Activated CD8-positive, alpha-beta T cell treated with anti-CD3 and anti-CD28 coated beads, Interleukin-2, amount 10 ng/mL, durations not matched to agents 7 days and 5 days (primary cell): Measurements from ENCODE around the gene TAS1R2. TPM values are rescaled to one million over a fixed set of nuclear protein-coding genes. Genes with fewer than 3 reads are reported as not detected.

Experiments
- ATAC-seq: fragments of 150-1000 bp; cut with Tn5 transposase; one replicate; pipeline ENCODE4 v1.10.0; 2021; ENCODE audit warnings: moderate library complexity
- CTCF ChIA-PET: fragments of 350-600 bp; sonication (Branson Sonifier 250); formaldehyde crosslinking; loops from one replicate; lab custom pipeline; 2021; ENCODE audit warnings: antibody characterized with exemption; lab: Charles Lee
- POLR2A ChIA-PET: fragments of 350-600 bp; sonication (Branson Sonifier 250); formaldehyde crosslinking; loops from one replicate; lab custom pipeline; 2021; ENCODE audit warnings: antibody characterized with exemption; lab: Charles Lee
- DNase-seq: peaks from one replicate; pipeline ENCODE4 v3.0.0-alpha.2; 2020
- H3K27ac Mint-ChIP-seq: one replicate; pipeline ENCODE4 v1.8.0; 2021; ENCODE audit warnings: mild to moderate bottlenecking, mixed read lengths
- H3K27me3 Mint-ChIP-seq: one replicate; pipeline ENCODE4 v1.8.0; 2021; ENCODE audit warnings: low read depth, mixed read lengths
- H3K36me3 Mint-ChIP-seq: one replicate; pipeline ENCODE4 v1.8.0; 2021; ENCODE audit warnings: low read depth, mixed read lengths
- H3K4me1 Mint-ChIP-seq: one replicate; pipeline ENCODE4 v1.8.0; 2021; ENCODE audit warnings: low read depth, mixed read lengths
- H3K4me3 Mint-ChIP-seq: one replicate; pipeline ENCODE4 v1.8.0; 2021; ENCODE audit warnings: mild to moderate bottlenecking, mixed read lengths
- H3K9me3 Mint-ChIP-seq: one replicate; pipeline ENCODE4 v1.8.0; 2022; ENCODE audit warnings: mixed read lengths; ENCODE audit not compliant: insufficient read depth
- total RNA-seq, 2 experiments: library from RNA; stranded (reverse); gene quantifications; one replicate each; pipeline ENCODE4 v1.2.3, GENCODE V29; 2021

The TAS1R2 gene
- total RNA-seq, 2 experiments from 2014 or later = not detected

- H3K36me3 Mint-ChIP-seq = no peaks in the 10 kb centered on the region
- ChIA-PET POLR2A (no interaction called here), CTCF (interaction anchor here (1.9 to 2.5 kb wide), 7 partner anchors 8 to 231 kb away, joined by 5 to 28 read pairs (median 15); partner anchors contain the start of gene ALDH4A1)
- DNase-seq (no peak), ATAC-seq (no peak)
- no peak overlapping the region for H3K27ac Mint-ChIP-seq
- no peaks in the 10 kb centered on the region for H3K9me3 Mint-ChIP-seq
- no peaks in the 10 kb centered on the region for H3K4me1 Mint-ChIP-seq
- H3K27me3 Mint-ChIP-seq = no peaks in the 10 kb centered on the region
- no peak overlapping the region for H3K4me3 Mint-ChIP-seq
Measured at GRCh38 chr1:18883079-18883478, 23.6 kb upstream of the TAS1R2 start.

DNA sequence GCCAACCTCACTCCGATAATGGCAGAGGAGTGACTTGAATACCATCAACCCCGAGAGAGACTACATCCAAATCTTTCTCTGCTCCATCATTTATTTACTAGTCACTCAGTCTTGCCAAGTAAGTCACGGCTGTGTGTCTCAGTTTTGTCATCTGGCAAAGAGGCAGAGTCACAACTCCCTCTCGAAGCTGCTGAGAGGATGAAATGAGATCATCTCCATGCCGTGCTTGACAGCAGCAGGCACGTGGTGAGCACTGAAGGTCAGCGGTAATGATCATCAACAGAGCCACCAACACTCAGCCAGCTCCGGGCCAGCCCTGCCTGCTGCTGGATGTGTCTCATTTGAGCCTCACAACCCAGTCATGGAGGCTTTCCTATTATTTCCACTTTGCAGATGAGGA, 23.0 kb upstream of the TAS1R2 start:
- no peak overlapping the region for H3K27ac Mint-ChIP-seq
- no peaks in the 10 kb centered on the region for H3K36me3 Mint-ChIP-seq
- ATAC-seq (no peak), DNase-seq (no peak)
- no peaks in the 10 kb centered on the region for H3K9me3 Mint-ChIP-seq
- ChIA-PET POLR2A (no interaction called here), CTCF (interaction anchor here (2.4 to 2.5 kb wide), 2 partner anchors 21 to 232 kb away, joined by 18 to 28 read pairs; partner anchors contain the start of gene ALDH4A1)
- no peaks in the 10 kb centered on the region for H3K4me1 Mint-ChIP-seq
- no peak overlapping the region for H3K4me3 Mint-ChIP-seq
- H3K27me3 Mint-ChIP-seq = no peaks in the 10 kb centered on the region

- H3K4me1 Mint-ChIP-seq = no peaks in the 10 kb centered on the region
- no peaks in the 10 kb centered on the region for H3K36me3 Mint-ChIP-seq
- no peak for ATAC-seq
- no peak overlapping the region for H3K27ac Mint-ChIP-seq
- DNase-seq = no peak
- no peaks in the 10 kb centered on the region for H3K27me3 Mint-ChIP-seq
- H3K9me3 Mint-ChIP-seq = no peaks in the 10 kb centered on the region
- ChIA-PET POLR2A (no interaction called here), CTCF (no interaction called here)
- H3K4me3 Mint-ChIP-seq = no peak overlapping the region
Measured at GRCh38 chr1:18881642-18882431, 22.4 kb upstream of the TAS1R2 start.

GRCh38 chr1:18881164-18881563, 21.7 kb upstream of the TAS1R2 start:
- peak overlapping the region; percentile 23 for H3K27ac Mint-ChIP-seq
- POLR2A ChIA-PET = no interaction called here
- no peaks in the 10 kb centered on the region for H3K27me3 Mint-ChIP-seq
- H3K4me1 Mint-ChIP-seq = no peaks in the 10 kb centered on the region
- H3K4me3 Mint-ChIP-seq = no peak overlapping the region
- H3K36me3 Mint-ChIP-seq = no peaks in the 10 kb centered on the region
- H3K9me3 Mint-ChIP-seq = no peaks in the 10 kb centered on the region
- ATAC-seq = no peak
- CTCF ChIA-PET = no interaction called here
- no peak for DNase-seq

GRCh38 chr1:18880585-18880984, 21.1 kb upstream of the TAS1R2 start:
- ATAC-seq (no peak), DNase-seq (no peak)
- no peaks in the 10 kb centered on the region for H3K4me1 Mint-ChIP-seq
- no peaks in the 10 kb centered on the region for H3K9me3 Mint-ChIP-seq
- no peaks in the 10 kb centered on the region for H3K27me3 Mint-ChIP-seq
- POLR2A ChIA-PET = no interaction called here
- no peaks in the 10 kb centered on the region for H3K36me3 Mint-ChIP-seq
- no peak overlapping the region for H3K27ac Mint-ChIP-seq
- no peak overlapping the region for H3K4me3 Mint-ChIP-seq
- CTCF ChIA-PET = no interaction called here

DNA sequence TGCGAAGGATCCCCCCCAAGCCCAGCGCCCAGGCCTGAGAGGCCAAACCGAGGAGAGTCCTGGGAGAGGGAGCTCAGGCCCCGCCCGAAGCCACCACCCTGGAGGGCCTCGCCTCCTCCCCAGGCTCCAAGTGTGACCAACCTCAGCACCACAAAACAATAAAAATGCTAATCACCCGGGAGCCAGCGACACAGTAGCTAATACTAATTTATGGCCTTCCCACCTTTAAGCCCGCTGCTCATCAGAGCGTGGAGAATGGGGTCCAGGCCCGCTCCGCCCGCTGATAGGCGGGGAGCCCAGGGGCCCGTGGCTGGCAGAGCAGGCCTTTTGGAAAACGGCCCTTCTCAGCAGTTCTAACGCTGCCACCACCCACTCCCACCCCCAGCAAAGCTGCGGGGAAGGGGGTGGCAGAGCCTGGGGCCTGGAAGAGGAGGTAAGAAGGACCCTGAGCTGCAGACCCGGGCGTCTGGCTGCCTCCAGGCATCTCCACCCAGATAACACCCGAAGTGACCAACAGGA, 20.4 kb upstream of the TAS1R2 start:
- ATAC-seq = no peak
- ChIA-PET CTCF (no interaction called here), POLR2A (no interaction called here)
- H3K36me3 Mint-ChIP-seq = no peaks in the 10 kb centered on the region
- H3K4me1 Mint-ChIP-seq = no peaks in the 10 kb centered on the region
- H3K4me3 Mint-ChIP-seq = no peak overlapping the region
- no peaks in the 10 kb centered on the region for H3K9me3 Mint-ChIP-seq
- no peaks in the 10 kb centered on the region for H3K27me3 Mint-ChIP-seq
- H3K27ac Mint-ChIP-seq = no peak overlapping the region
- no peak for DNase-seq

GRCh38 chr1:18879215-18879790, 19.8 kb upstream of the TAS1R2 start:
- ATAC-seq = no peak
- H3K4me3 Mint-ChIP-seq = no peak overlapping the region
- CTCF ChIA-PET = no interaction called here
- no peak for DNase-seq
- H3K9me3 Mint-ChIP-seq = no peaks in the 10 kb centered on the region
- H3K4me1 Mint-ChIP-seq = no peaks in the 10 kb centered on the region
- no peak overlapping the region for H3K27ac Mint-ChIP-seq
- POLR2A ChIA-PET = no interaction called here
- no peaks in the 10 kb centered on the region for H3K27me3 Mint-ChIP-seq
- H3K36me3 Mint-ChIP-seq = no peaks in the 10 kb centered on the region

GRCh38 chr1:18878538-18879214, 19.2 kb upstream of the TAS1R2 start:
- POLR2A ChIA-PET = no interaction called here
- no peak for DNase-seq
- Mint-ChIP-seq H3K4me1 (no peaks in the 10 kb centered on the region), H3K9me3 (no peaks in the 10 kb centered on the region), H3K36me3 (no peaks in the 10 kb centered on the region), H3K27ac (no peak overlapping the region), H3K4me3 (no peak overlapping the region), H3K27me3 (no peaks in the 10 kb centered on the region)
- CTCF ChIA-PET = interaction anchor here (0.6 kb wide), 1 partner anchor 288 kb away, joined by 3 read pairs; no protein-coding TSS in a partner anchor
- ATAC-seq = no peak

- no peaks in the 10 kb centered on the region for H3K4me1 Mint-ChIP-seq
- no peak for ATAC-seq
- no peak overlapping the region for H3K27ac Mint-ChIP-seq
- CTCF ChIA-PET = interaction anchor here (1.0 kb wide), 1 partner anchor 26 kb away, joined by 3 read pairs; the partner anchor contains the start of gene ALDH4A1
- no peak overlapping the region for H3K4me3 Mint-ChIP-seq
- H3K9me3 Mint-ChIP-seq = no peaks in the 10 kb centered on the region
- H3K27me3 Mint-ChIP-seq = no peaks in the 10 kb centered on the region
- no peaks in the 10 kb centered on the region for H3K36me3 Mint-ChIP-seq
- POLR2A ChIA-PET = no interaction called here
- no peak for DNase-seq
Measured at GRCh38 chr1:18877282-18877681, 17.8 kb upstream of the TAS1R2 start.

DNA sequence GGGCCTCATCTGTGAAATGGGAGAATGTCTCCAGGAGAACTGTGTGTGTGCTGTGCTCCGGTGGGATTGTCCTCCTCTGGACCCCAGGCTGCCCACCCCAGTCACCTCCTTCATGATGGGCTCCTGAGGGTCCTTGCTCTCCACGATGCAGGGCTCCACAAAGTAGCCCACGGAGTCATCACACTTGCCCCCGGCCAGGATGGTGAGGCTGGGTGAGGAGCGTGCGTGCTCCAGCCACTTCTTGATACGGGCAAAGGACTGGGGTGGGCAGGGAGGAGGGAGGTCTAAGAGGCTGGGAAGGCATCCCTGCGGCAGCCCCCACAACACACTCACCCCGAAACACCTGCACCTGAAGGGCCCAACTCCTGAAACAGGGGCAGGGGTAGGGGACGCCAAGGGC, 16.8 kb upstream of the TAS1R2 start:
- DNase-seq (no peak), ATAC-seq (no peak)
- ChIA-PET CTCF (interaction anchor here (0.9 to 2.7 kb wide), 4 partner anchors 8 to 279 kb away, joined by 3 to 13 read pairs (median 9); partner anchors contain the start of gene ALDH4A1), POLR2A (no interaction called here)
- H3K4me1 Mint-ChIP-seq = no peaks in the 10 kb centered on the region
- no peaks in the 10 kb centered on the region for H3K9me3 Mint-ChIP-seq
- no peak overlapping the region for H3K27ac Mint-ChIP-seq
- H3K36me3 Mint-ChIP-seq = no peaks in the 10 kb centered on the region
- no peak overlapping the region for H3K4me3 Mint-ChIP-seq
- no peaks in the 10 kb centered on the region for H3K27me3 Mint-ChIP-seq

GRCh38 chr1:18875796-18876128, 16.3 kb upstream of the TAS1R2 start:
- POLR2A ChIA-PET = no interaction called here
- ATAC-seq = no peak

More at GRCh38 chr1:18875796-18876128, 16.3 kb upstream of the TAS1R2 start:
- Mint-ChIP-seq H3K9me3 (no peaks in the 10 kb centered on the region), H3K4me1 (no peaks in the 10 kb centered on the region), H3K4me3 (no peak overlapping the region), H3K27me3 (no peaks in the 10 kb centered on the region), H3K27ac (no peak overlapping the region), H3K36me3 (no peaks in the 10 kb centered on the region)
- DNase-seq = no peak
- CTCF ChIA-PET = interaction anchor here (0.6 to 2.7 kb wide), 9 partner anchors 8 to 278 kb away, joined by 3 to 13 read pairs (median 4); partner anchors contain the start of gene ALDH4A1
